HepG2 (cell line): ENCODE data around the gene CCDC177. TPM values are rescaled to one million over a fixed set of nuclear protein-coding genes. Genes with fewer than 3 reads are reported as not detected.

Experiments
- ATF1 ChIP-seq: IDR thresholded peaks from 2 replicates; pipeline ENCODE4 v1.6.1; 2016; ENCODE audit warnings: mild to moderate bottlenecking, control low read depth
- GLI4 ChIP-seq: sonication (generic); formaldehyde crosslinking; IDR thresholded peaks from 2 replicates; pipeline ENCODE4 v1.5.1; 2020; ENCODE audit warnings: missing genetic modification reagents, mild to moderate bottlenecking, moderate library complexity, borderline replicate concordance
- NONO ChIP-seq, 2 experiments: fragments of 450-650 bp in 1 of 2; sonication (generic) in 1 of 2; formaldehyde crosslinking in 1 of 2; IDR thresholded peaks in 1 of 2; conservative IDR thresholded peaks in 1 of 2; 2 replicates each; pipeline versions ENCODE4 v1.6.1 to v1.8.0; 2017 to 2022; ENCODE audit warnings: mild to moderate bottlenecking in 1 of 2, missing genetic modification reagents in 1 of 2, moderate library complexity in 1 of 2
- SIN3A ChIP-seq: IDR thresholded peaks from 2 replicates; pipeline ENCODE4 v1.6.1; 2011; ENCODE audit warnings: low read depth, mild to moderate bottlenecking, control low read depth, low read length, borderline replicate concordance
- SMAD1 ChIP-seq: sonication (generic); formaldehyde crosslinking; IDR thresholded peaks from 2 replicates; pipeline ENCODE4 v1.4.0; 2020; ENCODE audit warnings: missing genetic modification reagents, low read depth, mild to moderate bottlenecking, borderline replicate concordance
- ZMYM3 ChIP-seq: sonication (generic); formaldehyde crosslinking; IDR thresholded peaks from 2 replicates; pipeline ENCODE4 v1.5.1; 2020; ENCODE audit warnings: mild to moderate bottlenecking, missing genetic modification reagents
- ZNF446 ChIP-seq: sonication (generic); formaldehyde crosslinking; IDR thresholded peaks from 2 replicates; pipeline ENCODE4 v1.5.0; 2020; ENCODE audit warnings: mild to moderate bottlenecking, missing genetic modification reagents
- ZNF501 ChIP-seq: sonication (generic); formaldehyde crosslinking; IDR thresholded peaks from 2 replicates; pipeline ENCODE4 v1.5.1; 2020; ENCODE audit warnings: mild to moderate bottlenecking, moderate library complexity, missing genetic modification reagents
- ZNF550 ChIP-seq: sonication (generic); formaldehyde crosslinking; IDR thresholded peaks from 2 replicates; pipeline ENCODE4 v1.4.0; 2020; ENCODE audit warnings: mild to moderate bottlenecking, missing genetic modification reagents, borderline replicate concordance
- ZSCAN31 ChIP-seq: sonication (generic); formaldehyde crosslinking; IDR thresholded peaks from 2 replicates; pipeline ENCODE4 v1.5.0; 2020; ENCODE audit warnings: low read depth, mild to moderate bottlenecking, missing genetic modification reagents
- polyA plus RNA-seq, 8 experiments: library from polyadenylated mRNA; depleted of rRNA in 3 of 8; stranded (reverse) in 7 of 8; unstranded in 1 of 8; fragments of >200 nt; fragmentation: Illumina TruSeq in 4 of 8; extraction: Trizol in 4 of 8; gene quantifications; 2 replicates each; pipeline versions ENCODE4 v1.2.1 to v1.2.3, GENCODE V29; 2011 to 2016; ENCODE audit warnings: low read depth in 4 of 8, missing spikeins in 1 of 8, mixed read lengths in 1 of 8; ENCODE audit not compliant: insufficient read depth in 1 of 8
- total RNA-seq, 5 experiments: library from RNA; depleted of rRNA; stranded (reverse); fragments of >200 nt; fragmentation: Illumina TruSeq; extraction: Trizol; gene quantifications; 2 replicates each; pipeline ENCODE4 v1.2.3, GENCODE V29; 2016; ENCODE audit warnings: low read depth in 1 of 5
- TF ChIP-seq, protein P1 (sequence below), 2 experiments: sonication (generic) in 1 of 2; formaldehyde crosslinking in 1 of 2; IDR thresholded peaks; 2 replicates each; pipeline versions ENCODE4 v1.4.0 to v1.6.1; 2016 to 2020; ENCODE audit warnings: borderline replicate concordance in 1 of 2, low read depth in 1 of 2, mild to moderate bottlenecking in 1 of 2, missing genetic modification reagents in 1 of 2
- TF ChIP-seq, protein P2 (sequence below): sonication (generic); formaldehyde crosslinking; IDR thresholded peaks from 2 replicates; pipeline ENCODE4 v1.4.0; 2020; ENCODE audit warnings: missing genetic modification reagents
- TF ChIP-seq, protein P3 (sequence below): sonication (generic); formaldehyde crosslinking; IDR thresholded peaks from 2 replicates; pipeline ENCODE4 v1.5.1; 2020; ENCODE audit warnings: missing genetic modification reagents, mild to moderate bottlenecking, borderline replicate concordance
- TF ChIP-seq, protein P4 (sequence below), 2 experiments: sonication (generic) in 1 of 2; formaldehyde crosslinking in 1 of 2; IDR thresholded peaks; 2 replicates each; pipeline versions ENCODE4 v1.5.1 to v1.6.1; 2011 to 2020; ENCODE audit warnings: borderline replicate concordance in 1 of 2, low read depth in 1 of 2, low read length in 1 of 2, mild to moderate bottlenecking in 1 of 2, missing genetic modification reagents in 1 of 2, moderate library complexity in 1 of 2

CCDC177 gene
- total and polyA plus RNA-seq, 2 of the 13 experiments (the other 11 are each of a cell fraction or from before 2014, with no cell fraction given), result not detected

- TF ChIP-seq, protein P1, sequence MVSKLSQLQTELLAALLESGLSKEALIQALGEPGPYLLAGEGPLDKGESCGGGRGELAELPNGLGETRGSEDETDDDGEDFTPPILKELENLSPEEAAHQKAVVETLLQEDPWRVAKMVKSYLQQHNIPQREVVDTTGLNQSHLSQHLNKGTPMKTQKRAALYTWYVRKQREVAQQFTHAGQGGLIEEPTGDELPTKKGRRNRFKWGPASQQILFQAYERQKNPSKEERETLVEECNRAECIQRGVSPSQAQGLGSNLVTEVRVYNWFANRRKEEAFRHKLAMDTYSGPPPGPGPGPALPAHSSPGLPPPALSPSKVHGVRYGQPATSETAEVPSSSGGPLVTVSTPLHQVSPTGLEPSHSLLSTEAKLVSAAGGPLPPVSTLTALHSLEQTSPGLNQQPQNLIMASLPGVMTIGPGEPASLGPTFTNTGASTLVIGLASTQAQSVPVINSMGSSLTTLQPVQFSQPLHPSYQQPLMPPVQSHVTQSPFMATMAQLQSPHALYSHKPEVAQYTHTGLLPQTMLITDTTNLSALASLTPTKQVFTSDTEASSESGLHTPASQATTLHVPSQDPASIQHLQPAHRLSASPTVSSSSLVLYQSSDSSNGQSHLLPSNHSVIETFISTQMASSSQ (IDR thresholded peaks at IDR 0.05; ENCODE audit: low read depth), result no peak
- TF ChIP-seq, protein P1 (CRISPR knock-in tag; IDR thresholded peaks at IDR 0.05; ENCODE audit: borderline replicate concordance), result no peak
- TF ChIP-seq, protein P2, sequence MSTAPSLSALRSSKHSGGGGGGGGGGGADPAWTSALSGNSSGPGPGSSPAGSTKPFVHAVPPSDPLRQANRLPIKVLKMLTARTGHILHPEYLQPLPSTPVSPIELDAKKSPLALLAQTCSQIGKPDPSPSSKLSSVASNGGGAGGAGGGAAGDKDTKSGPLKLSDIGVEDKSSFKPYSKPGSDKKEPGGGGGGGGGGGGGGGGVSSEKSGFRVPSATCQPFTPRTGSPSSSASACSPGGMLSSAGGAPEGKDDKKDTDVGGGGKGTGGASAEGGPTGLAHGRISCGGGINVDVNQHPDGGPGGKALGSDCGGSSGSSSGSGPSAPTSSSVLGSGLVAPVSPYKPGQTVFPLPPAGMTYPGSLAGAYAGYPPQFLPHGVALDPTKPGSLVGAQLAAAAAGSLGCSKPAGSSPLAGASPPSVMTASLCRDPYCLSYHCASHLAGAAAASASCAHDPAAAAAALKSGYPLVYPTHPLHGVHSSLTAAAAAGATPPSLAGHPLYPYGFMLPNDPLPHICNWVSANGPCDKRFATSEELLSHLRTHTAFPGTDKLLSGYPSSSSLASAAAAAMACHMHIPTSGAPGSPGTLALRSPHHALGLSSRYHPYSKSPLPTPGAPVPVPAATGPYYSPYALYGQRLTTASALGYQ, result no peak
- TF ChIP-seq ZMYM3 (CRISPR knock-in tag) (0 out of 2 replicates have a peak, but pooled peaks have one; percentile 6), ZNF550 (CRISPR knock-in tag) (no peak), ZNF501 (no peak), SIN3A (peak; percentile 71; the same call in 1 of the 2 replicates), ATF1 (CRISPR knock-in tag) (no peak), GLI4 (CRISPR knock-in tag) (no peak), ZSCAN31 (CRISPR knock-in tag) (no peak), ZNF446 (no peak), SMAD1 (CRISPR knock-in tag) (no peak), NONO (IDR thresholded peaks at IDR 0.05) (no peak), NONO (CRISPR knock-in tag; conservative IDR thresholded peaks at IDR 0.05) (no peak)
- TF ChIP-seq, protein P3, sequence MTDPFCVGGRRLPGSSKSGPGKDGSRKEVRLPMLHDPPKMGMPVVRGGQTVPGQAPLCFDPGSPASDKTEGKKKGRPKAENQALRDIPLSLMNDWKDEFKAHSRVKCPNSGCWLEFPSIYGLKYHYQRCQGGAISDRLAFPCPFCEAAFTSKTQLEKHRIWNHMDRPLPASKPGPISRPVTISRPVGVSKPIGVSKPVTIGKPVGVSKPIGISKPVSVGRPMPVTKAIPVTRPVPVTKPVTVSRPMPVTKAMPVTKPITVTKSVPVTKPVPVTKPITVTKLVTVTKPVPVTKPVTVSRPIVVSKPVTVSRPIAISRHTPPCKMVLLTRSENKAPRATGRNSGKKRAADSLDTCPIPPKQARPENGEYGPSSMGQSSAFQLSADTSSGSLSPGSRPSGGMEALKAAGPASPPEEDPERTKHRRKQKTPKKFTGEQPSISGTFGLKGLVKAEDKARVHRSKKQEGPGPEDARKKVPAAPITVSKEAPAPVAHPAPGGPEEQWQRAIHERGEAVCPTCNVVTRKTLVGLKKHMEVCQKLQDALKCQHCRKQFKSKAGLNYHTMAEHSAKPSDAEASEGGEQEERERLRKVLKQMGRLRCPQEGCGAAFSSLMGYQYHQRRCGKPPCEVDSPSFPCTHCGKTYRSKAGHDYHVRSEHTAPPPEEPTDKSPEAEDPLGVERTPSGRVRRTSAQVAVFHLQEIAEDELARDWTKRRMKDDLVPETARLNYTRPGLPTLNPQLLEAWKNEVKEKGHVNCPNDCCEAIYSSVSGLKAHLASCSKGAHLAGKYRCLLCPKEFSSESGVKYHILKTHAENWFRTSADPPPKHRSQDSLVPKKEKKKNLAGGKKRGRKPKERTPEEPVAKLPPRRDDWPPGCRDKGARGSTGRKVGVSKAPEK (CRISPR knock-in tag), result no peak
- TF ChIP-seq, protein P4, sequence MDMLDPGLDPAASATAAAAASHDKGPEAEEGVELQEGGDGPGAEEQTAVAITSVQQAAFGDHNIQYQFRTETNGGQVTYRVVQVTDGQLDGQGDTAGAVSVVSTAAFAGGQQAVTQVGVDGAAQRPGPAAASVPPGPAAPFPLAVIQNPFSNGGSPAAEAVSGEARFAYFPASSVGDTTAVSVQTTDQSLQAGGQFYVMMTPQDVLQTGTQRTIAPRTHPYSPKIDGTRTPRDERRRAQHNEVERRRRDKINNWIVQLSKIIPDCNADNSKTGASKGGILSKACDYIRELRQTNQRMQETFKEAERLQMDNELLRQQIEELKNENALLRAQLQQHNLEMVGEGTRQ (IDR thresholded peaks at IDR 0.05; ENCODE audit: low read depth, low read length), result no peak
- TF ChIP-seq, protein P4 (CRISPR knock-in tag; IDR thresholded peaks at IDR 0.05; ENCODE audit: borderline replicate concordance), result no peak
These were observed 36.7 kb upstream of the CCDC177 start, which contains the start of gene SUSD6 (continued) for GRCh38 chr14:69611172-69612013.
